ENCODE data around the gene ADAMTS3.

DNA sequence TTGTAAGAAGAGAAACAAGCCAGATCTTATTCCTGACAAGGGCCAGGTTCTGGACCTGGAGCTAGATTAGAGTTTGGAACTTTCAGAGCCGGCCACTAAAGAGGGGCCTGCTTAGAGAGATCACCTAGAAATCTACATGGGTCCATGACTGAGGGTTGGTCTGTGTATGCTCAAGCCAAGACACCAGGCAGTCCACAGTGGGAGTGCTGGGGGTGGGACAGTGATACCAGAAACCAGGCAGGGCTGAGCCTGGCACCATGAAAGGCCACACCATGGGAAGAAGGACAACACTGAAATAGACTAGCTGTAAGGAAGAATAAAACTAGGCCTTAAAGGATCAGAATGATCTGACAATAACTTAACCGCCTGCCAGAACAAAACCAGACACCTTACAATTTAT is 267.3 kb downstream of the ADAMTS3 start:
- TF ChIP-seq, protein P1, sequence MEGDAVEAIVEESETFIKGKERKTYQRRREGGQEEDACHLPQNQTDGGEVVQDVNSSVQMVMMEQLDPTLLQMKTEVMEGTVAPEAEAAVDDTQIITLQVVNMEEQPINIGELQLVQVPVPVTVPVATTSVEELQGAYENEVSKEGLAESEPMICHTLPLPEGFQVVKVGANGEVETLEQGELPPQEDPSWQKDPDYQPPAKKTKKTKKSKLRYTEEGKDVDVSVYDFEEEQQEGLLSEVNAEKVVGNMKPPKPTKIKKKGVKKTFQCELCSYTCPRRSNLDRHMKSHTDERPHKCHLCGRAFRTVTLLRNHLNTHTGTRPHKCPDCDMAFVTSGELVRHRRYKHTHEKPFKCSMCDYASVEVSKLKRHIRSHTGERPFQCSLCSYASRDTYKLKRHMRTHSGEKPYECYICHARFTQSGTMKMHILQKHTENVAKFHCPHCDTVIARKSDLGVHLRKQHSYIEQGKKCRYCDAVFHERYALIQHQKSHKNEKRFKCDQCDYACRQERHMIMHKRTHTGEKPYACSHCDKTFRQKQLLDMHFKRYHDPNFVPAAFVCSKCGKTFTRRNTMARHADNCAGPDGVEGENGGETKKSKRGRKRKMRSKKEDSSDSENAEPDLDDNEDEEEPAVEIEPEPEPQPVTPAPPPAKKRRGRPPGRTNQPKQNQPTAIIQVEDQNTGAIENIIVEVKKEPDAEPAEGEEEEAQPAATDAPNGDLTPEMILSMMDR (IDR thresholded peaks at IDR 0.05): no peak
- no peak for TF ChIP-seq POLR2A (IDR thresholded peaks at IDR 0.05)
- TF ChIP-seq POLR2AphosphoS5 (IDR thresholded peaks at IDR 0.05; ENCODE audit: insufficient read depth in 1 of 2, low read depth in 1 of 2): no peak
